Mucosa of gallbladder (tissue), 1 donor: Measurements from ENCODE around the gene CHCHD6. TPM values are rescaled to one million over a fixed set of nuclear protein-coding genes. Genes with fewer than 3 reads are reported as not detected.

Source experiments
- DNase-seq: peaks from one replicate; pipeline ENCODE4 v3.0.0-alpha.2; 2020; ENCODE audit warnings: low spot score
- total RNA-seq: library from RNA; stranded (reverse); gene quantifications from one replicate; pipeline ENCODE4 v1.2.1, GENCODE V29; 2021
- donor health status: DM: no; HTN: no; CAD: no.

The CHCHD6 gene
- total RNA-seq, 1 donor from 2014 or later, result 12.3 TPM

- no peak for DNase-seq
These were observed 122.7 kb downstream of the CHCHD6 start for GRCh38 chr3:126826693-126827092.

GRCh38 chr3:126827121-126827520 lies 123.1 kb downstream of the CHCHD6 start:
- no peak for DNase-seq

- DNase-seq, result peak; percentile 29
These were observed 124.3 kb downstream of the CHCHD6 start for GRCh38 chr3:126828306-126828705.

GRCh38 chr3:126832933-126833332 lies 128.9 kb downstream of the CHCHD6 start:
- no peak for DNase-seq

GRCh38 chr3:126834596-126835471 lies 130.8 kb downstream of the CHCHD6 start:
- no peak for DNase-seq

GRCh38 chr3:126835472-126836219 lies 131.6 kb downstream of the CHCHD6 start:
- DNase-seq, result no peak

- no peak for DNase-seq
These were observed 132.3 kb downstream of the CHCHD6 start for GRCh38 chr3:126836220-126836860.

GRCh38 chr3:126837773-126838172 lies 133.7 kb downstream of the CHCHD6 start:
- DNase-seq, result no peak

GRCh38 chr3:126845920-126846715 lies 142.1 kb downstream of the CHCHD6 start:
- no peak for DNase-seq

- no peak for DNase-seq
These were observed 143.0 kb downstream of the CHCHD6 start for GRCh38 chr3:126847061-126847460.

GRCh38 chr3:126848991-126849390 lies 145.0 kb downstream of the CHCHD6 start:
- DNase-seq, result no peak

- no peak for DNase-seq
These were observed 145.7 kb downstream of the CHCHD6 start for GRCh38 chr3:126849768-126850167.

GRCh38 chr3:126850370-126851085 lies 146.5 kb downstream of the CHCHD6 start:
- peak; percentile 17 for DNase-seq

GRCh38 chr3:126851382-126851781 lies 147.3 kb downstream of the CHCHD6 start:
- DNase-seq, result no peak

- DNase-seq, result no peak
These were observed 147.9 kb downstream of the CHCHD6 start for GRCh38 chr3:126851934-126852333.

GRCh38 chr3:126852511-126852910 lies 148.5 kb downstream of the CHCHD6 start:
- DNase-seq, result no peak

- DNase-seq, result no peak
These were observed 150.6 kb downstream of the CHCHD6 start for GRCh38 chr3:126854666-126855065.

GRCh38 chr3:126855374-126855773 lies 151.3 kb downstream of the CHCHD6 start:
- DNase-seq, result no peak

GRCh38 chr3:126857928-126858327 lies 153.9 kb downstream of the CHCHD6 start:
- DNase-seq, result no peak

GRCh38 chr3:126858401-126858800 lies 154.4 kb downstream of the CHCHD6 start:
- no peak for DNase-seq

GRCh38 chr3:126858887-126859286 lies 154.8 kb downstream of the CHCHD6 start:
- DNase-seq, result no peak
